ENCODE data around the gene PSMA7.

Gene PSMA7

DNA sequence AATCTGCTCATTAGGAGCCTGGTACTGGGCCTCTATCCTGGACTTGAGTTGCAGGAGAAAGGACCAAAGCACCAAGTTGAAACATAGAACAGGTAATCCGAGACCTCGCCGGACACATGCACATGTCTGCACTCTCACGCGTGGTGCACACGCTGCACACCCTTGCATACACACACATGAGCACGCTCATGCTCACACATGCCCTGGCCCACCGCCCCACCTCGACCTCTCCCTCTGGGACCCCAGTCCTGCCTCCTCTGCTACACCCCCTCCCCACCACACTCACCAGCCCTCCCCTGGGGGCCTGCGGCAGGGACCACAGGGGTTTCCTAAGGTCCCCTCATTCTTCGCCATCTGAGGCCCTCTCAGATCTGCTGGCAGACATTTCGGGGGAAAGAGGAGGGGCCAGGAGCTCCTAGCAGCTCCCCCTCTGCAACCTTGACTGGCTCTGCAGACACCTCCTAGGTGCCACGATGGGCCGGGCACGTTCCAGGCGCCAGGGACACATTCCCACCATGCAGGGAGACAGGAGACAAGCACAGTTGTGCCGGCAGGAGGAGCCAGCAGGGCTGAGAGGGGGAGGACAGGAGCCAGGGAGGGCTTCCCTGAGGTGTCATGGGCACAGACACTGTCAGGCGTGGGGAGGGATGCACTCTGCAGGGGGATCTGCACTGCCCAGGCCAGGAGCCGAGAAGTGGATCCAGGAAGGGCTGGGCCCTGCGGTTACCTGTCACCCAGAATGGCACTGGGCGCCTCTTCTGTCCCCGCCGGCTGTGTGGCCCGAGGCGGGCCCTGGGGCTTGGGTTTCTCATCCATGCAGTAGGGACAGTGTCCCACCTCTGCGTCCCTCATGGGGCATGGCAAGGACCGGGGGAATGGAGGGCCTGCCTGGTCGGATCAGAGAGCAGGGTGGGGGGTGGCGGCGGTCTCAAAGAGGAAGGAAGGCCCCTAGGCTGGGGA is 46.5 kb downstream of the PSMA7 start:
- Mint-ChIP-seq H3K27me3 (peaks cover 5% of the 10 kb centered on the region), H3K4me3 (no peak overlapping the region), H3K27ac (no peak overlapping the region), H3K9me3 (peaks cover 22% of the 10 kb centered on the region), H3K4me1 (ENCODE audit: low read depth) (no peaks in the 10 kb centered on the region), H3K36me3 (ENCODE audit: low read depth) (peaks cover 6% of the 10 kb centered on the region)
- DNase-seq = no peak

DNA sequence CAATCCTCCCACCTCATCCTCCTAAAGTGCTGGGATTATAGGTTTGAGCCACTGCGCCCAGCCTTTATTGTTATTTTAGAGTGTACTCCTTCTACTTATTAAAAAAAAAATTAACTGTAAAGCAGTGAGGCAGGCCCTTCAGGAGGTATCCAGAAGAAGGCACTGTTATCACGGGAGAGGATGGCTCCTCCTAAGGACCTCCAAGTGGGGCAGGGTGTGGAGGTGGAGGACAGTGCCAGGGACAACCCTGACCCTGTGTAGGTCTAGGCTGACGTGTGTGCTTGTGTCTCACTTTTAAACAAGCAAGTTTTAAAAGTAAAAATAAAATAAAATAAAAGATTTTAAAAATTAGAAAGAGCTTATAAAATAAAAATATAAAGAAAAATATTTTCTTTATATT is 53.8 kb downstream of the PSMA7 start:
- DNase-seq = no peak
- no peaks in the 10 kb centered on the region for H3K36me3 Mint-ChIP-seq (ENCODE audit: low read depth)
- H3K27ac Mint-ChIP-seq = no peak overlapping the region
- no peaks in the 10 kb centered on the region for H3K4me1 Mint-ChIP-seq (ENCODE audit: low read depth)
- peaks cover 11% of the 10 kb centered on the region for H3K27me3 Mint-ChIP-seq
- H3K4me3 Mint-ChIP-seq = no peak overlapping the region
- peaks cover 6% of the 10 kb centered on the region for H3K9me3 Mint-ChIP-seq

DNA sequence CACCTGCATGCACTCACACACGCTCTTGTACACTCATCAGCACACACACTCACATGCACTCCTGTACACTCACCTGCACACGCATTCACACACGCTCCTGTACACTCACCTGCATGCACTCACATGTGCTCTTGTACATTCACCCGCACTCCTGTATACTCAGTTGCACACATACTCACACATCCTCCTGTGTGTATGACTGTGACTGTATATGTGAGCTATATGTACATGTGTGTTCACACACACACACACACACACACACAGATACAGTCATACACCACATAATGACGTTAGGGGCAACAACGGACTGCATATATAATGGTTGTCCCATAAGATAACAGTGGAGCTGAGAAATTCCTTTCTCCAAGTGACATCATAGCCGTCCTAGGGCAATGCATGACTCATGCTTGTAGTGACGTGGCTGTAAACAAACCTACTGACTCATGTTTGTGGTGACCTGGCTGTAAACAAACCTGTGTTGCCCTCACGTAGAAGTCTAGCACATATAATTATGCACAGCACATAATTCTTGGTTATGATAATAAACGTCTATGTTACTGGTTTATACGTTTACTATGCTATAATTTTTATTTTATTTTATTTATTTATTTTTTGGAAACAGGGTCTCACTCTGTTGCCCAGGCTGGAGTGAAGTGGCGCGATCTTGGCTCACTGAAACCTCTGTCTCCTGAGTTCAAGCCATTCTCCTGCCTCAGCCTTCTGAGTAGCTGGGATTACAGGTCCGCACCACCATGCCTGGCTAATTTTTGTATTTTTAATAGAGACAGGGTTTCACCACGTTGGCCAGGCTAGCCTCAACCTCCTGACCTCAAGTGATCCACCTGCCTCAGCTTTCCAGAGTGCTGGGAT is 54.7 kb downstream of the PSMA7 start:
- no peak overlapping the region for H3K27ac Mint-ChIP-seq
- peaks cover 11% of the 10 kb centered on the region for H3K27me3 Mint-ChIP-seq
- no peaks in the 10 kb centered on the region for H3K36me3 Mint-ChIP-seq (ENCODE audit: low read depth)
- no peak overlapping the region for H3K4me3 Mint-ChIP-seq
- H3K4me1 Mint-ChIP-seq (ENCODE audit: low read depth) = no peaks in the 10 kb centered on the region
- H3K9me3 Mint-ChIP-seq = peaks cover 6% of the 10 kb centered on the region
- DNase-seq = no peak

DNA sequence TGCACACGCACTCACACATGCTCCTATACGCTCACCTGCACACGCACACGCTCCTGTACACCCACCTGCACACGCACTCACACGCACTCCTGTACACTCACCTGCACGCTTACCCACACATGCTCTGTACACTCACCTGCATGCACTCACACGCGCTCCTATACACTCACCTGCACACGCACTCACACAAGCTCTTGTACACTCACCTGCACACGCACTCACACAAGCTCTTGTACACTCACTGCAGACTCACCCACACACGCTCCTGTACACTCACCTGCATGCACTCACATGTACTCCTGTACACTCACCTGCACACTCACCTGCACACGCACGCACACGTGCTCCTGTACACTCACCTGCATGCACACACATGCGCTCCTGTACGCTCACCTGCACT is 55.6 kb downstream of the PSMA7 start:
- peaks cover 6% of the 10 kb centered on the region for H3K9me3 Mint-ChIP-seq
- no peak overlapping the region for H3K4me3 Mint-ChIP-seq
- H3K36me3 Mint-ChIP-seq (ENCODE audit: low read depth) = no peaks in the 10 kb centered on the region
- no peak overlapping the region for H3K27ac Mint-ChIP-seq
- no peak for DNase-seq
- H3K4me1 Mint-ChIP-seq (ENCODE audit: low read depth) = no peaks in the 10 kb centered on the region
- peaks cover 10% of the 10 kb centered on the region for H3K27me3 Mint-ChIP-seq

DNA sequence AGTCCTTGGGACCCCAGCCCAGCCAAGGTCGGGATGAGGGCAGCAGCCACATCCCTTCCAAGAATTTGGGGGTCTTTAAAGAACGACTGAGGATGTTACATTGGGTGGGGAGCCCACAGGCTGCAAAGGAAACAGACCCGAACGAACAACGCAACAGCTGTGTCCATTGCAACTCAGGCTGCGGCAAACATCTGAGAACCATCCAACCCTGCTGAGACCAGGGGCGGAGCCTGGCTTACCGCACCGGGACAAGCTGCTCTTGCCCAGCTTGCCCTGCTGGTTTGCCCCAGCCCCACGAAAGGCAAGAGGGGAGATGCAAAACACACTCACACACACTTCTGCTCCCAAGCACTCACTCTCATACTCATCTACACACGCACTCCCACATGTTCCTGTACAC is 56.0 kb downstream of the PSMA7 start:
- DNase-seq = no peak
- no peak overlapping the region for H3K4me3 Mint-ChIP-seq

More for the DNA sequence above, 56.0 kb downstream of the PSMA7 start:
- no peaks in the 10 kb centered on the region for H3K4me1 Mint-ChIP-seq (ENCODE audit: low read depth)
- no peak overlapping the region for H3K27ac Mint-ChIP-seq
- peaks cover 6% of the 10 kb centered on the region for H3K9me3 Mint-ChIP-seq
- no peaks in the 10 kb centered on the region for H3K36me3 Mint-ChIP-seq (ENCODE audit: low read depth)
- H3K27me3 Mint-ChIP-seq = peaks cover 9% of the 10 kb centered on the region
